HL-60/S4 treated with phorbol 12-myristate 13-acetate at 8.2 ng/mL for 4 days and 3 days (cell line): ENCODE data around the gene ASXL1.
"Not testable (repeated sequence)": the region's sequence is repeated elsewhere in the genome, so short reads cannot be mapped to it uniquely, and the experiment has no call there.

Experiments used
- in situ Hi-C: fragments of 300-500 bp; cut with MboI; formaldehyde crosslinking; loops from 2 replicates; pipeline ENCODE4 v1.15.0; 2022; ENCODE audit warnings: low sequenced_read_pairs

The ASXL1 gene

GRCh38 chr20:32357869-32358631, at the start of gene ASXL1:
ASXL1 (plus strand) TSS chr20:32358331; CDS start chr20:32358776, 445 bp downstream.
- in situ Hi-C loops = no loop called here

GRCh38 chr20:32312718-32313424, 45.3 kb upstream of the ASXL1 start:
- in situ Hi-C loops = no loop called here

- in situ Hi-C loops = no loop called here
These were observed 43.4 kb upstream of the ASXL1 start for GRCh38 chr20:32314768-32315167.

- in situ Hi-C loops = no loop called here
These were observed 42.7 kb upstream of the ASXL1 start for GRCh38 chr20:32315399-32315798.

- in situ Hi-C loops = no loop called here
These were observed 42.2 kb upstream of the ASXL1 start for GRCh38 chr20:32315891-32316290.

GRCh38 chr20:32316667-32317066, 41.5 kb upstream of the ASXL1 start:
- in situ Hi-C loops = no loop called here

GRCh38 chr20:32319100-32319499, 39.0 kb upstream of the ASXL1 start:
- in situ Hi-C loops = no loop called here

GRCh38 chr20:32320305-32320704, 37.8 kb upstream of the ASXL1 start:
- in situ Hi-C loops = no loop called here

- in situ Hi-C loops = no loop called here
These were observed 36.7 kb upstream of the ASXL1 start for GRCh38 chr20:32321390-32321789.

GRCh38 chr20:32322260-32322659, 35.9 kb upstream of the ASXL1 start:
- in situ Hi-C loops = not testable (repeated sequence)

GRCh38 chr20:32323761-32324160, 34.4 kb upstream of the ASXL1 start:
- in situ Hi-C loops = not testable (repeated sequence)

GRCh38 chr20:32325706-32326503, 32.2 kb upstream of the ASXL1 start:
- in situ Hi-C loops = no loop called here

GRCh38 chr20:32326504-32326845, 31.7 kb upstream of the ASXL1 start:
- in situ Hi-C loops = no loop called here

GRCh38 chr20:32327087-32327681, 30.9 kb upstream of the ASXL1 start:
- in situ Hi-C loops = no loop called here

- in situ Hi-C loops = no loop called here
These were observed 28.1 kb upstream of the ASXL1 start for GRCh38 chr20:32329817-32330554.

GRCh38 chr20:32330555-32330897, 27.6 kb upstream of the ASXL1 start:
- in situ Hi-C loops = no loop called here

GRCh38 chr20:32332614-32333013, 25.5 kb upstream of the ASXL1 start:
- in situ Hi-C loops = no loop called here

- in situ Hi-C loops = no loop called here
These were observed 24.7 kb upstream of the ASXL1 start for GRCh38 chr20:32333181-32333987.

GRCh38 chr20:32333988-32334885, 23.9 kb upstream of the ASXL1 start:
- in situ Hi-C loops = no loop called here
